Fibroblast of pulmonary artery (primary cell): ENCODE results near the gene LPIN1.

Experiments
- DNase-seq: peaks from one replicate; pipeline ENCODE4 v3.0.0-alpha.2; 2010; ENCODE audit warnings: low read depth
- H3K4me3 ChIP-seq: replicated peaks from 2 replicates; pipeline ENCODE4 v1.5.1; 2011; ENCODE audit warnings: low read depth, mild to moderate bottlenecking, control low read depth, low read length, moderate library complexity
- TF ChIP-seq, protein P1 (sequence below): IDR thresholded peaks from 2 replicates; pipeline ENCODE4 v1.5.1; 2011; ENCODE audit warnings: mild to moderate bottlenecking, control low read depth, low read length, inconsistent platforms; ENCODE audit errors: missing control alignments

LPIN1 gene

DNA sequence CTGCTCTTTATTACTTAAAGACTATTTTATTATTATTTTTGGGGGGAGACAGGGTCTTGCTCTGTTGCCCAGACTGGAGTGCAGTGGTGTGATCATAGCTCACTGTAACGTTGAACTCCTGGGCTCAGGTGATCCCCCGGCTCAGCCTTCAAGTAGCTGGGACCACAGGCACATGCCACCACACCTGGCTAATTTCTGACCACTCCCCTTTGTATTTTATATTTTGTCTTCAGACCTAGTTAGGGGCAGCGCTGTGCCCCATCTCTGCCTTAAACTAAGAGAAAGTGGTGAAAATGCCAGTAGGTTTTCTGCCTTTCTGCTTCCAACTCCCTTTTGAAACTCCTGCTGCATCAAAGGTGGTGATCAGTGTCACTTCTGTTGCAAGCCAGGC, 82.5 kb downstream of the LPIN1 start:
- DNase-seq: no peak
- TF ChIP-seq, protein P1, sequence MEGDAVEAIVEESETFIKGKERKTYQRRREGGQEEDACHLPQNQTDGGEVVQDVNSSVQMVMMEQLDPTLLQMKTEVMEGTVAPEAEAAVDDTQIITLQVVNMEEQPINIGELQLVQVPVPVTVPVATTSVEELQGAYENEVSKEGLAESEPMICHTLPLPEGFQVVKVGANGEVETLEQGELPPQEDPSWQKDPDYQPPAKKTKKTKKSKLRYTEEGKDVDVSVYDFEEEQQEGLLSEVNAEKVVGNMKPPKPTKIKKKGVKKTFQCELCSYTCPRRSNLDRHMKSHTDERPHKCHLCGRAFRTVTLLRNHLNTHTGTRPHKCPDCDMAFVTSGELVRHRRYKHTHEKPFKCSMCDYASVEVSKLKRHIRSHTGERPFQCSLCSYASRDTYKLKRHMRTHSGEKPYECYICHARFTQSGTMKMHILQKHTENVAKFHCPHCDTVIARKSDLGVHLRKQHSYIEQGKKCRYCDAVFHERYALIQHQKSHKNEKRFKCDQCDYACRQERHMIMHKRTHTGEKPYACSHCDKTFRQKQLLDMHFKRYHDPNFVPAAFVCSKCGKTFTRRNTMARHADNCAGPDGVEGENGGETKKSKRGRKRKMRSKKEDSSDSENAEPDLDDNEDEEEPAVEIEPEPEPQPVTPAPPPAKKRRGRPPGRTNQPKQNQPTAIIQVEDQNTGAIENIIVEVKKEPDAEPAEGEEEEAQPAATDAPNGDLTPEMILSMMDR: no peak
- H3K4me3 ChIP-seq: no peak overlapping the region

DNA sequence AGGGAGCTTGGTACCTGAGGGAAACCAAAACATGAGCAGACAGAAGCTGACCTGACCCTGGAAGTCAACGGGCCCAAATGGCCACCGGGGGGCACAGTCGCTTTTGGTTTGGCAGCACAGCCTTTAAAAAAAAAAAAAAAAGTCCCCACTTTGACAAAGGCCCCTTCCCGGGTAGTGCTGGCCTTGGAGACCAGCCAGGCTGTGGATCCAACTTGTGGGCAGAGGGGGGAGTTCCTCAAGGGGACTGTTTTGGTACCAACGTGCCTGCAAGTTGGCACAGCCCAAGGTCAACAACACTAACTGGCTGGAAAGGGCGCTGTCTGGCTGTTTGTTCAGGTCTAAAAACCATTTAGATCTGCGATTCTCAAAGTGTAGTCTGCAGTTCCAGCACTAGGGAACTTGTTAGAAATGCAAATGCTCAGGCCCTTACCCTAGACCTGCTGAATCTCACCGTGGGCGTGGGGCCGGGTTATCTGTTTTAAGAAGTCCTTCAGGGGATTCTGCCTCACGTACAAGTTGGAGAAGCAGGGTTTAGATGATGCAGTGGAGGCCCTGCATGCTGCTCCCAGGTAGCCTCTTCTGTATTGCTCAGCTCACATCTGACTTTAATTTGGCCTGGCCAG, 83.0 kb downstream of the LPIN1 start:
- peak overlapping the region; percentile 45 for H3K4me3 ChIP-seq
- TF ChIP-seq, protein P1: peak; percentile 50
- peak; percentile 69 for DNase-seq

DNA sequence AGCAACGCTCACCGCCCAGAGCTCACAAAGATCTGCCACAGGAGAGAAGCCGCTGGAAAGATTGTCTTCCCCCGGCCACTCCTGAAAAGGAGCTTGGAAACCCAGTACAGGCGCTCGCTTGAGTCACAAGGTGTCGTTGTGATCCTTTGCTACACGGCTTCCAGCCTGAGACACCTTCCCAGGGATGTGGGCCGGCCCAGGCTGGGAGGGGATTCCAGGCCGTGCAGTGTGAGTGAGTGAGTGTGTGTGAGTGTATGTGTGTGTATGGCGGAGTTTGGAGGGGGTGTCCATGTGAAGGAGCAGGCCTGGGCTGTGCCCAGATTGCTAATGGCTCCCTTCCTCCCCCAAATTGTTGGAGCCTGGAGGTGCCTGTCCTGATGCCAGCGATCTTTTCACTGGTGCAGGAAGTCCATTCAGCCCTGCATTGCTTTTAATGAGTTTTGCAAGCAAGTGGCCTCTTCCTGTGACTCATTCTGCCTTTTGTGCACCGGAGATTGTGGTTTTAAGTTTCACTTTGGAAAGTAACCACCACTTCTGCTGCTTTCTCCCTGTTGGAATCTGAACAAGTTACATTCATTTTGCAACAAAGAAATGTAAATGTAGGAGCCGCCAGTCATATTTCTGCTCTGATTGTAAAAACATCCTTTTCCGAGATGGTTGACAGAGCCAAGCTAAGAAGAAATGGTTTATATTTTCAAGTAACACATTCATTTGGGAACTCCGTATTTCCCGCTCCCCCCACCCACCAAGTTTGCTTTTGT, 83.7 kb downstream of the LPIN1 start:
- DNase-seq: peak; percentile 99
- TF ChIP-seq, protein P1: peak; percentile 48
- peak overlapping the region; percentile 45 for H3K4me3 ChIP-seq

DNA sequence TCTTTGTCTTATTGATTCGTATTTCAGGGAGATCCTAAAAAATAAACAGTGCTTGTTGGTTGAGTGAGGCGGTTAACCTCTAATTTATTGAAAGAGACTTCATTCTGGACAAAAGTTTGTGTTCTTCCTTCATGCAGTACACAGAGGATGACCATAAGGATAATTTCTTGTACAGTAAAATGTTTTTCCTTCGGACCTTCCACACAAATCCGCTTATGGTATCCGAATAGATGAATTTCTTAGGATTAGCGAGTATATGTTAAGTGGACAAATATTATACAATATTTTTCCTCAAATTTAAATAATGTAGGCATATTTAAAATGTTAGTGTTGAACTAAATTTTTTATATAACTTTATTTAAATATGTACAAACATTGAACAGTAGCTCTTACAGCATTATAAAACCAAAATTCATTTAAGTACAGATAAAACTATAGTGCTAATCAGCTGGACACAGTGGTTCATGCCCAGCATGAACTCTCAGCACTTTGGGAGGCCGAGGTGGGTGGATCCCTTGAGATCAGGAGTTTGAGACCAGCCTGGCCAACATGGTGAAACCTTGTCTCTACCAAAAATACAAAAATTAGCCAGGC, 84.4 kb downstream of the LPIN1 start:
- TF ChIP-seq, protein P1: no peak
- no peak for DNase-seq
- H3K4me3 ChIP-seq: peak overlapping the region; percentile 45

DNA sequence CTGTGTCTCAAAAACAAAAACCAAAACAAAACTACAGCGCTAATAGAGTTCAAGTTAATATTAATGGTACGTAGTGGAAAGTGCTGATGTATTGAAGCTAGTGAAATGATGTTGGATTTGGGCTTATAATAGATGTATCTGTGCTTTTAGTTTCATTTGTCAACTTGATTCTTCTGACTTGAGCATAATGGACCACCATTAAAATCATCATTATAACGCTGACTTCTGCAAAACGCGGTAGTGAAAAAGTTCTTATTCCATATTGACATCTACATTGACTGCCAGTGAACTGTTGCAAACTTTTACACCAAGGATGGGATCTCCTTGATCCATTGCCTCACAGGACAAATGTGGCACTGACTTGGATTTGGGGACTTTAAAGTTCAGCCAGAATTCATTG, 85.0 kb downstream of the LPIN1 start:
- H3K4me3 ChIP-seq: no peak overlapping the region
- no peak for DNase-seq
- TF ChIP-seq, protein P1: no peak

DNA sequence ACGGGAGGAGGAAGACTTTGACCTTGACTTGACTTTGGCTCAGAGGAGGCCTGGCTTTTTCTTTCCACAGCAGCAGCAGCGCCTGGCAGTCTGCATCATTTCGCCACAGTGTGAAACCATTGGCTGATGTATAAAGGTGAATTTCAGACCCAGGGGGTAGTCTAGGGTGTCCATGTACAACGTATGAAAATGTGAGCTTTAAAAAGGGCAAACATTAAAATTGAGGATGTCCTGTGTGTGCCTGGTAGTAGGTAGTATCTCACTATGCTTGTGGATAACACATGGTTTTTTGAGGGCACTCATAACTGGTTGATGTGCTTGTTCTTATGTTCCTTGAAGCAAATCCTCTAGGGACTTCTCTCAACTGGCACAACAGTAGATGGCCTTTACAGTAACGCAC, 86.1 kb downstream of the LPIN1 start:
- TF ChIP-seq, protein P1: no peak
- H3K4me3 ChIP-seq: no peak overlapping the region
- no peak for DNase-seq
